Esophagus squamous epithelium (tissue), 4 donors: ENCODE data around the gene MTCH1.

Experiments used
- POLR2A ChIP-seq, 4 donors: fragments of 450-650 bp; IDR thresholded peaks; one replicate each; pipeline ENCODE4 v1.6.1; 2017; ENCODE audit warnings: antibody characterized with exemption in 4 of 4, mild to moderate bottlenecking in 4 of 4, moderate library complexity in 3 of 4
- TF ChIP-seq, protein P1 (sequence below), 6 experiments: fragments of 450-650 bp in 4 of 6; fragments of 200-600 bp in 2 of 6; sonication (generic) in 2 of 6; IDR thresholded peaks; one replicate each; pipeline ENCODE4 v1.5.1; 2016 to 2019; ENCODE audit warnings: antibody characterized with exemption in 6 of 6, mild to moderate bottlenecking in 4 of 6, moderate library complexity in 4 of 6

DNA sequence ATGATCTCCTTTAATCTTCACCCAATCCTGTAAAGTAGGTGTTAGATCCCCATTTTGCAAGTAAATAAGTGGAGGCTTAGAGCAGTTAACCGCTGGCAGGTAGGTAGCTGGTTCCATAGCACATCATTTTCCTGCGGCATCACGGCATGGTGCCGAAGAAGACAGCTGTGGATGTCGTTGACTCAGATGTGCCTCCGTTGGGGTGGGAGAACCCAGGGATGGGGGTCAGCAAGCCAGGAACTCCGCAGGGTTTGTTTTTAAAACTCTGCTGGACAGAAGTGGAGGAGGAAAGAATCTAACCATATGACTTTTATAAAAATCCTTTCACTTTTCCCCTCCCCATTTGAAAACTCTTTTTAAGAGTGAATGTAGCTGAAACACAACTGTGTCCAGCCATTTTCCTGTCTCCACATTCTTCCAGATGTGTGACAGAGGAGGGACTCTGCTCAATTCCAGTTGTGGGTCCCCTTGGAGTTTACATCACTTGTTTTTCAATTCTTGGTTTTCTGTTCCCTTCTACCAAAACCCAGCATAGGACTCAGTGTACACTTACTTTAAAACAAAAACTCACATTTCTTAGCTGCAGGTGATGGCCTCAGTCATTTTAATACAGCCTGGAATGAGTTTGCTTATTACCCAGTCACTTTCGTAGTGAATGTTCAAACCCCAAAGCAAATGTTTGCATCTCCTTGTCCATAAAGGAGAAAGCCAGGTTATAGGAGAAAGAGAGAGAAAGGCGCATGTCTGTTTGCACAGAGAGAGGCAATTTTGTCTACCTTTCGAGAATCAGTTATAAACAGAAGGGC is 59.1 kb downstream of the MTCH1 start:
- TF ChIP-seq, protein P1, sequence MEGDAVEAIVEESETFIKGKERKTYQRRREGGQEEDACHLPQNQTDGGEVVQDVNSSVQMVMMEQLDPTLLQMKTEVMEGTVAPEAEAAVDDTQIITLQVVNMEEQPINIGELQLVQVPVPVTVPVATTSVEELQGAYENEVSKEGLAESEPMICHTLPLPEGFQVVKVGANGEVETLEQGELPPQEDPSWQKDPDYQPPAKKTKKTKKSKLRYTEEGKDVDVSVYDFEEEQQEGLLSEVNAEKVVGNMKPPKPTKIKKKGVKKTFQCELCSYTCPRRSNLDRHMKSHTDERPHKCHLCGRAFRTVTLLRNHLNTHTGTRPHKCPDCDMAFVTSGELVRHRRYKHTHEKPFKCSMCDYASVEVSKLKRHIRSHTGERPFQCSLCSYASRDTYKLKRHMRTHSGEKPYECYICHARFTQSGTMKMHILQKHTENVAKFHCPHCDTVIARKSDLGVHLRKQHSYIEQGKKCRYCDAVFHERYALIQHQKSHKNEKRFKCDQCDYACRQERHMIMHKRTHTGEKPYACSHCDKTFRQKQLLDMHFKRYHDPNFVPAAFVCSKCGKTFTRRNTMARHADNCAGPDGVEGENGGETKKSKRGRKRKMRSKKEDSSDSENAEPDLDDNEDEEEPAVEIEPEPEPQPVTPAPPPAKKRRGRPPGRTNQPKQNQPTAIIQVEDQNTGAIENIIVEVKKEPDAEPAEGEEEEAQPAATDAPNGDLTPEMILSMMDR (IDR thresholded peaks at IDR 0.05) = no peak
- no peak for TF ChIP-seq POLR2A (IDR thresholded peaks at IDR 0.05)
